NCI-H2171 treated with DMSO at 0.1 percent for 48 hours (cell line): ENCODE measurements around the gene KRTAP4-12.
"Not testable (repeated sequence)": the region's sequence is repeated elsewhere in the genome, so short reads cannot be mapped to it uniquely, and the experiment has no call there.

ENCODE experiments used
- DNase-seq: peaks from one replicate; lab custom pipeline; 2025; lab: John Stamatoyannopoulos, UW

Gene KRTAP4-12

GRCh38 chr17:41123991-41124371, at the start of gene KRTAP4-12:
Gene KRTAP4-12, minus strand, starts transcription at chr17:41124182. Its CDS starts 60 bp downstream, at chr17:41124122.
- not testable (repeated sequence) for DNase-seq

DNA sequence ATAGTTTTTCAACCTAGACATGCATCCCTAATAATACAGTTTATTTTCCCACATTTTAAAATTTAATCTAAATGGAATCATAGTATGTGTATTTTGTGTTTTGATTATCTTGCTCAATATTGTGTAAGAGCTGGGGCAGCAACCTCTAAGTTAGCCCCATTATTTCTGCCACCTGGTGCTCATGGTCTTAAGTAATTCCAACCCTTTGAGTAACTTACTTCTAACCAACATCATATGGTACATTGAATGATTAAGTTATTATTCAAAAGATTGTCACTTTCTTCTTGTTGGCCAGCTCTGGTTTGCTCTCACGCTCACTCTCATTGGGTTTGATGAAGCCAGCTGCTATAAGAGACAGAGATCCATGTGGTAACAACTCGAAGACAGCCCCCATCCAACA, 47.9 kb upstream of the KRTAP4-12 start:
- DNase-seq, result no peak

DNA sequence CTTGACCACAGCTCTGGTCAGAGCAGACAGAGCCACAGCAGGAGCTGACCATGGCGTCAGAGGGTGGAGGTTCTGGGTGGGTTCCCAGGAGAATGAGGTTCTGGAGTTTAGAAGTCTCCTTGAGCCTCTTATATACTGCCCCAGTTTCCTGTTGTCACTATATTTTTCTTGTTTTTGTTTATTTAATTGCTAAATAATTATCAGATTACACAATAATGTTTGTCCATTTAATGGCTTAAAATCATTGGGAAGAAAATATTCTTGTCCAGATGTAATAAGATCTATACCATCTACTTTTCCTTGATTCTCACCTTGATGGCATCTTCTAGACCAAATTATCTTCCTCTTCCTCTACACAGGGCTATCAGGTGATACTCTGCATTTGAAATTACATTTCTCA, 44.1 kb upstream of the KRTAP4-12 start, which contains the start of gene KRTAP4-3:
Gene KRTAP4-3, minus strand, starts transcription at position 101 of the 400 bp plus-strand sequence. Its CDS starts 49 bp downstream, at position 52.
- DNase-seq, result no peak

DNA sequence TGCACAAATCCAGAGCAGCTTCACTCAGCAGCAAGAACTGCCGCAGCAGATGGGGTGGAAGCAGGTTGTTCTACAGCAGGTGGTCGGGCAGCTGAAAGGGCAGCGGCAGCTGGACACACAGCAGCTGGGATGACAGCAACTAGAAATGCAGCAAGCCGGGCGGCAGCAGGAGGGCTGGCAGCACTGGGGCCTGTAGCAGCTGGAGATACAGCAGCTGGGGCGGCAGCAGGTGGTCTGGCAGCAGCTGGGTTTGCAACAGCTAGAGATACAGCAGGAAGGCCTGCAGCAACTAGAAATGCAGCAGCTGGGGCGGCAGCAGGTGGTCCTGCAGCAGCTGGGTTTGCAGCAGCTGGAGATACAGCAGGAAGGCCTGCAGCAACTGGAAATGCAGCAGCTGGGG, 43.6 kb upstream of the KRTAP4-12 start:
- DNase-seq, result no peak

GRCh38 chr17:41163828-41164227, 39.8 kb upstream of the KRTAP4-12 start:
- no peak for DNase-seq

DNA sequence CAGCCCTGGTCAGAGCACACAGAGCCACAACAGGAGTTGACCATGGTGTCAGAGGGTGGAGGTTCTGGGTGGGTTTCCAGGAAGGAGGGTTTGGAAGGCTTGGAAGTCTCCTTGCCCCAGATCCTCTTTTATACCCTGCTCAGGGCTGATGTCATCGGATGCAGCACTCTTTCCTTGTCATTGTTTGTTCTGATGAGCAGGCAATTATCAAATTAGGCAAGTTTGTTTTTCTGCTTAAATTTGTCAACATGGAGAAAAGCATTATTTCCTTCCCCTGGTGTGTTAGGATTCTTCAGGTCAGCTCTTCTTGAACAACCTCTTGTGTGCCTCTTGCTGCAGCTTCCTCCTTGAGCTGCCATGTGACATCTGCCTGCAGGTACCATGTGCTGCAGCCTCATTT, 36.7 kb upstream of the KRTAP4-12 start, which contains the start of gene KRTAP4-4:
Gene KRTAP4-4, minus strand, starts transcription at position 101 of the 400 bp plus-strand sequence. Its CDS starts 57 bp downstream, at position 44.
- DNase-seq, result no peak

GRCh38 chr17:41160190-41160589, 36.2 kb upstream of the KRTAP4-12 start:
- DNase-seq, result not testable (repeated sequence)

DNA sequence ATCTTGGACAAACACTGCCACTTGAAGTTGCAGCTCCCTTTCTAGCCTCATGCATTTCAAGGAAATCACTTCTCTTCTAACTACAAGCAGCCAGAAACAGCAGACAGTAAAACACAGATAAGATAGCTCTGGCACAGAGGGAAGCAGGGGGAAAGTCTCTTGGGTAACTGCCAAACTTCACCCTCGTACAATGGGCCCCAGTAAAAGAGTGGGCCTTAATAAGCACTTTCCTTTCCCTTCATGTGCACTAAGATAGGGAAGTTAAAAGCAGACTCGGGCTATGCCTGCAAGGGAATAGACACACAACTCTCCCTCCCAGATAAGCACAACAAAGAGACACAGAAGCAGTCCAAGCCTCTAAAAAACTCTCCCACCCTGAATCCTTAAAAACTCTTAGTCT, 29.9 kb upstream of the KRTAP4-12 start:
- DNase-seq, result no peak

GRCh38 chr17:41151525-41151924, 27.5 kb upstream of the KRTAP4-12 start:
- DNase-seq, result no peak

GRCh38 chr17:41150026-41150425, 26.0 kb upstream of the KRTAP4-12 start:
- no peak for DNase-seq

DNA sequence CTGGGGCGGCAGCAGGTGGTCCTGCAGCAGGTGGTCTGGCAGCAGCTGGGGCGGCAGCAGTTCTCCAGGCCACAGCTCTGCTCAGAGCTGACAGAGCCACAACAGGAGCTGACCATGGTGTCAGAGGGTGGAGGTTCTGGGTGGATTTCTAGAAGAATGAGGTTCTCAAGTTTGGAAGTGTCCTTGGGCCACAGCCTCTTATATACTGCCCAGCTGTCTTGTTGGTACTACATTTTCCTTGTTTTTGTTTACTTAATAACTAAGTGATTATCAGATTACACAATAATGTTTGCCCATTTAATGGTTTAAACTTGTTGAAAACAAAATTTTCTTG, 25.6 kb upstream of the KRTAP4-12 start, which contains the start of gene KRTAP4-5:
Gene KRTAP4-5, minus strand, starts transcription at position 174 of the 334 bp plus-strand sequence. Its CDS starts 58 bp downstream, at position 116.
- DNase-seq, result no peak

DNA sequence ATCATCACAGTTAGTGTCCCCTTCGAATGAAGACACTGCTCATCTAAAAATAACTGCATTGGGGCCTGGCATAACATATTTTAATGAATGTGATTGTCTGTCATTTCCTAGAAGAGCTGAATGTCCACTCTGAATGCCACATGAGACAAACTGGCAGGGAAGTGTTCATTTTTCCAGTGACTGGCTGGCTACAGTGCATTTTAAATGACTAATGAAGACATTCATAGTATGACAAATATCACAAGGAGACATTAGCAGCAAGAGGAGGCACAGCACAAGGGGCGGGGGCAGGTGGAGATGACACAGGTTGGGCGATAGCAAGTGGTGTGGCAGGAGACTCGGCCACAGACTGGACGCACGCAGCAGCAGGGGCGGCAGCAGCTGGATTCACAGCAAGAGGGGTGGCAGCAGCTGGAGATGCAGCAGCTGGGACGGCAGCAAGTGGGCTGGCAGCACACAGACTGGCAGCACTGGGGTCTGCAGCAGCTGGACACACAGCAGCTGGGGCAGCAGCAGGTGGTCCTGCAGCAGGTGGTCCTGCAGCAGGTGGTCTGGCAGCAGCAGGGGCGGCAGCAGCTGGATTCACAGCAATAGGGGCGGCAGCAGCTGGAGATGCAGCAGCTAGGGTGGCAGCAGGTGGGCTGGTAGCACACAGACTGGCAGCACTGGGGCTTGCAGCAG, 25.1 kb upstream of the KRTAP4-12 start:
- DNase-seq, result not testable (repeated sequence)

DNA sequence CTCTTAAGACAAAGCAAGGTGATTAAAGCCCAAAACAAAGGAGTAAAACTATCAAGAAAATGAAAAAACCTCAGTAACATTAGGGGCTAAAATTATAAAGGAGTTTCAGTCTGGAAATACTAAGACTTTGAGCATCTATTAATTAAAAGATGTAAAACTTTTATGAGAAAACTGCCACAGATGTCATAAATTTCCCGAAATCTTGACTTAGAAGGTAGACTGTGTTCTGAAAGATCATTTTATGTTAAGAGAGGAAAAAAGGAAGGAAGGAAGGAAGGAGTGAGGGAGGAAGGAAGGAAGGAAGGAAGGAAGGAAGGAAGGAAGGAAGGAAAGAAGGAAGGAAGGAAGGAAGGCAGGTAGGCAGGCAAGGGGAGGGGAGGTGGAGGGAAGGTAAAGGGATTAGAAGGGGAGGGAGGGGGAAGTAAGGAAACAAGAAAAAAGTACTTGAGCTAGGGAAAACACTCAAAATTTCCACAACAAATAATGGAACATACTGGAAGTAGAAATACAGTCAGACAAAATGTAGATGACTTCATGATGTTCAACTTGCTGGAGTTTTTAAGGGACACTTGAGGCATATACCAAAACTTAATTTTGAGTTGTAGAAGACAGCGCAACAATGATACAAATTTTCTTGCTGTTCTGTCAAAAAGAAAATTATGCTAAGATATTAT, 23.7 kb upstream of the KRTAP4-12 start:
- DNase-seq, result no peak

DNA sequence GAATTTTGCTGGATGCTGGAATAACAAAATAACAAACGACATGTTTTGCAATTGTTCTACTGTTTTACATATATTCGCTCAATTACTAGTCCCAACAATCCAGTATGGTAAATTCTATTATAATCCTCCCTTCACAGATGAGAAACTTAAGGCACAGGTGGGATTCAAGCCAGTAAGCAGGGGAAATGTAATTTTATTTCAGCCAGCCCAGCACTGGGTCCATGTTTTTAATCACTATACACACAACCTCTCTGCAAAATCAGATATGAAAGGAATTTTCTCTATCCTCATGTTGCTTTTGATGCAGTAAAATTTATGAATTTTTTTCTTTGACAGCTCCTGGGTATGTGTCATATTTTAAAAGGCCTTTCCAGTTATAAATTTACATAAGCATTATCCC, 21.3 kb upstream of the KRTAP4-12 start:
- DNase-seq, result no peak

DNA sequence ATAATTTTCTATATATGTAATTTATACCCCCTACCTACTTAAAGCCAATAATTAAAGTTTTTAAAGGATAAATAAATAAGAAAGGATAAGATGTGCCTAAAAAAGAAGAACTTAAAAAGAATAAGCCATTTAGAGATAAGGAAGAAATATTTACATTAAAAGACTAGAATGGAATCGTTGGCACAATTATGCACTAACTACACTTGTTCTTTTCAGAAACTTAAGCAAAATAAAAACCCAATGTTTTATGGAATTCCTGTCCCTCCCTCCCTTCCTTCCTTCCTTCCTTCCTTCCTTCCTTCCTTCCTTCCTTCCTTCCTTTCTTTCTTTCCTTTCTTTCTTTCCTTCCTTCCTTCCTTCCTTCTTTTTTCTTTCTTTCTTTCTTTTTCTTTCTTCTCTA, 20.9 kb upstream of the KRTAP4-12 start:
- DNase-seq, result no peak

DNA sequence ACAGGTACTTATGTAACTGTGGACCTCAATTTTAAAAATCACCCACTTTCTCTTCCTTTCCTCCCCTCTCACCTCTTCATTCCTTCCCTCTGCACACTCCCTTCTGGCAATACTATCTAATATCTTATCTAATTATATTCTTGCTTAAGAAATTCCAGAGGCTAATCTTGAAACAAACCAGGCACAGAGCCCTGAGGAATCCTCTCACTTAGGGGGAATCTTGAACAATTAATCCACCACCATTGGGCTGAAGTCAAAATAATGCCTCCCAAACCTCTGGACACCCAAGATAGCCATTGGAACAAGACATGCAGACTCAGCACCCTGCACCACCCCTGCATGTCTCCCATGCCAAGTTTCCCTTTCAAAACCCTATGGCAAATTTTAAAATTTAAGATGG, 17.4 kb upstream of the KRTAP4-12 start:
- DNase-seq, result no peak

GRCh38 chr17:41140360-41141131, 16.6 kb upstream of the KRTAP4-12 start, which contains the start of gene KRTAP4-6:
Gene KRTAP4-6, minus strand, starts transcription at chr17:41140544. Its CDS starts 57 bp downstream, at chr17:41140487.
- DNase-seq, result no peak

GRCh38 chr17:41139865-41140264, 15.9 kb upstream of the KRTAP4-12 start:
- not testable (repeated sequence) for DNase-seq

DNA sequence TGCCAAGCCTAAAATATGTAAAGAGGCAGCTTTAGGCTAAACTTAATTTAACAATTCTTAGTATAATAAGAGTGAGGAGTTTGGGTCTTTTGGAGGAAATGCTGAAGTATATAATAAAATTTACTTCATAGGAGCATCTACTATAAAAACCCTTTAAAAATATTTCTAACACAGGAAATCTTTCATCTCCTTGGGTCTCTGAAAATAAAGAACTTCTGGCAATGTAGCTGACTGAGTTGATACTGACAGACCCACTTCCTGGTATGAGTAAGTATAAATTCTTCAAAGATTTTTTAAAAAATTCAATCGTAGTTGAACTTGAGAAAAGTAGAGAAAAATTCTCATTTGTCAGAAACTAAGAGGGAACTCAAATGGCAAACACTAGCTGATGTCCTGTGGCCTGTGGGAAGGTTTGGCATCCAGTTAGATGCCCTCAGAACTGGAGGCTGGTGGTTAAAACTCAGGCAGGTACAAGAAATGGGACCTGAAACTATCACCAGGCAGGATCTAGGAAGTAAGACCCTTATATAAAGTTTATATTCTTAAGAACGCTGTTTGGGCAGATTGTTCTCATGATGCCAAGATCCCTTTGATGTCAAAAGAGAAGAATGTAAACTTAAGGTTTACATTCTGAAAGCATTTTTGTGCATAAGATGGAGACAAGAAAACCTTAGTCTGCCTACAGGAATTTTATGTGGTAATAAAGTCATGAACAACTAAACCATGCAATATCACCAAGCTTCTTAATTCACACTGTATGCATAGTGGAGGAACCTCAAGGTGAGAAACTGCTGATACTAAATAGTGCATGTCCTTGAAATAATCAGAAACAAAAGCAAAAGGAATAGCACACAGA, 10.1 kb upstream of the KRTAP4-12 start:
- DNase-seq, result no peak

DNA sequence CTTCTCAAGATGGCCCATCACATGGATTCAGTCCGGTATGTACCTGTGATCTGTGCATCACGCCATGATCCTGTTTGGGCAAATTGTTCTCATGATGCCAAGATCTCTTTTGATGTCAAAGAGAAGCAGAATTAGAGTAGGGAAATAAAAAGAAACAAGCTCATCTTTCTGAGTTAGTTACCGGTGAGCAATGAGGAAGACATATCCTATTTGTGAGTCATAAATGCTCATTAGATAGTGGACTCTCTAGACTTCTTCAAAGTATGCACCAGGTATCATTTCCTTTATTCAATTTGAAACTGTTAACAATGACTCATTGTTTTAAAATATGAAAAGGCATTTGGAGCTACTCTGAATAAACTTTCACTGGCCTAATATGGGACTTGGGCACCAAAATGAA, 8.0 kb upstream of the KRTAP4-12 start:
- DNase-seq, result no peak

- no peak for DNase-seq
Measured at GRCh38 chr17:41127371-41127770, 3.4 kb upstream of the KRTAP4-12 start.

- DNase-seq, result no peak
Measured at GRCh38 chr17:41126412-41126811, 2.4 kb upstream of the KRTAP4-12 start.
